OCI-LY3 (cell line): ENCODE data around the gene PDIA5.

Experiments used
- EZH2phosphoT487 ChIP-seq: fragments of 200-600 bp; shearing (Covaris generic); IDR thresholded peaks from 2 replicates; pipeline ENCODE4 v1.6.1; 2018; ENCODE audit warnings: antibody characterized with exemption, mixed run types, low read depth
- TF ChIP-seq, protein P1 (sequence below): fragments of 200-600, 300-600 bp; sonication (generic); IDR thresholded peaks from 2 replicates; pipeline ENCODE4 v1.5.1; 2014; ENCODE audit warnings: antibody characterized with exemption, low read length, low read depth

DNA sequence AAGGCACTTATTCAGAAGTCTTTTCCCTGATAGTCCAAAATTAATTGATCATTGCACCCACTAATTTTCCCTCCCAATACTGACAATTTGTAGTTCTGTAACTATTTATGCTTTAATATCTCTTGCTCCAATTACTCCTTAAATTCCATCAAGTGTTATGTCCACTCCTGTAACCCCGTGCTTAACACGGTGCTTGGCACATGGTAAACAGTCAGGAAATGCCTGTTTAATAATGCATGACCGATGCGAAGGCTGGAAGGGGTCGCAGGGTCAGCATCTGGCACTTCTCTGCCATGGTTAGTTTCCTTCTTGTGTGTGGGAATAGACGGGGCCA lies 134.4 kb downstream of the PDIA5 start:
- TF ChIP-seq, protein P1, sequence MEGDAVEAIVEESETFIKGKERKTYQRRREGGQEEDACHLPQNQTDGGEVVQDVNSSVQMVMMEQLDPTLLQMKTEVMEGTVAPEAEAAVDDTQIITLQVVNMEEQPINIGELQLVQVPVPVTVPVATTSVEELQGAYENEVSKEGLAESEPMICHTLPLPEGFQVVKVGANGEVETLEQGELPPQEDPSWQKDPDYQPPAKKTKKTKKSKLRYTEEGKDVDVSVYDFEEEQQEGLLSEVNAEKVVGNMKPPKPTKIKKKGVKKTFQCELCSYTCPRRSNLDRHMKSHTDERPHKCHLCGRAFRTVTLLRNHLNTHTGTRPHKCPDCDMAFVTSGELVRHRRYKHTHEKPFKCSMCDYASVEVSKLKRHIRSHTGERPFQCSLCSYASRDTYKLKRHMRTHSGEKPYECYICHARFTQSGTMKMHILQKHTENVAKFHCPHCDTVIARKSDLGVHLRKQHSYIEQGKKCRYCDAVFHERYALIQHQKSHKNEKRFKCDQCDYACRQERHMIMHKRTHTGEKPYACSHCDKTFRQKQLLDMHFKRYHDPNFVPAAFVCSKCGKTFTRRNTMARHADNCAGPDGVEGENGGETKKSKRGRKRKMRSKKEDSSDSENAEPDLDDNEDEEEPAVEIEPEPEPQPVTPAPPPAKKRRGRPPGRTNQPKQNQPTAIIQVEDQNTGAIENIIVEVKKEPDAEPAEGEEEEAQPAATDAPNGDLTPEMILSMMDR = no peak
- TF ChIP-seq EZH2phosphoT487 = no peak
